SJCRH30 (cell line): ENCODE results near the gene ATXN7L2. TPM values are rescaled to one million over a fixed set of nuclear protein-coding genes. Genes with fewer than 3 reads are reported as not detected.
A peak's percentile ranks its signal among the peaks of the same experiment; 100 is the strongest.

Experiments used
- DNase-seq, 2 experiments: peaks; one replicate each; pipeline ENCODE4 v3.0.0-alpha.2; 2015 to 2020
- H3K27ac ChIP-seq: fragments of 250-450 bp; sonication (Bioruptor Pico); 2 replicates; pipeline ENCODE4 v1.5.1; 2020; ENCODE audit warnings: mild to moderate bottlenecking, moderate library complexity
- H3K27me3 ChIP-seq: fragments of 250-450 bp; sonication (Bioruptor Pico); 2 replicates; pipeline ENCODE4 v1.5.1; 2020; ENCODE audit warnings: mild to moderate bottlenecking, moderate library complexity
- H3K36me3 ChIP-seq: fragments of 250-450 bp; sonication (Bioruptor Pico); 2 replicates; pipeline ENCODE4 v1.5.1; 2020; ENCODE audit warnings: mild to moderate bottlenecking, moderate library complexity
- H3K4me1 ChIP-seq: fragments of 250-450 bp; sonication (Bioruptor Pico); 2 replicates; pipeline ENCODE4 v1.5.1; 2020; ENCODE audit warnings: mild to moderate bottlenecking, moderate library complexity
- H3K4me3 ChIP-seq: fragments of 250-450 bp; sonication (Bioruptor Pico); 2 replicates; pipeline ENCODE4 v1.5.1; 2020; ENCODE audit warnings: mild to moderate bottlenecking, moderate library complexity
- H3K9me3 ChIP-seq: fragments of 250-450 bp; sonication (Bioruptor Pico); replicated peaks from 2 replicates; pipeline ENCODE4 v1.5.1; 2020; ENCODE audit warnings: mild to moderate bottlenecking, moderate library complexity
- total RNA-seq: library from RNA; depleted of rRNA; stranded (reverse); fragments of >200 nt; shearing (Covaris generic); gene quantifications from 2 replicates; pipeline ENCODE4 v1.2.3, GENCODE V29; 2014; rRNA removed

Gene ATXN7L2
- total RNA-seq, 1 experiment from 2014 or later: 9.1 TPM

- Histone ChIP-seq H3K27me3 (no peaks in the 10 kb centered on the region), H3K4me3 (peak overlapping the region; percentile 34), H3K4me1 (peaks cover 59% of the 10 kb centered on the region), H3K9me3 (no peaks in the 10 kb centered on the region), H3K36me3 (no peaks in the 10 kb centered on the region), H3K27ac (peak overlapping the region; percentile 100)
- peak; percentile 71 to 81 for DNase-seq
These were observed 48.2 kb downstream of the ATXN7L2 start for GRCh38 chr1:109531826-109532364.

GRCh38 chr1:109532365-109533136 lies 48.8 kb downstream of the ATXN7L2 start:
- H3K9me3 ChIP-seq: no peaks in the 10 kb centered on the region
- peak overlapping the region; percentile 34 for H3K4me3 ChIP-seq
- H3K36me3 ChIP-seq: no peaks in the 10 kb centered on the region
- H3K4me1 ChIP-seq: peaks cover 56% of the 10 kb centered on the region
- peak; percentile 92 to 97 for DNase-seq
- no peaks in the 10 kb centered on the region for H3K27me3 ChIP-seq
- H3K27ac ChIP-seq: peak overlapping the region; percentile 100

GRCh38 chr1:109534307-109534858 lies 50.7 kb downstream of the ATXN7L2 start:
- H3K36me3 ChIP-seq: no peaks in the 10 kb centered on the region
- no peak overlapping the region for H3K27ac ChIP-seq
- no peaks in the 10 kb centered on the region for H3K9me3 ChIP-seq
- H3K4me1 ChIP-seq: peaks cover 38% of the 10 kb centered on the region
- H3K27me3 ChIP-seq: peaks cover 4% of the 10 kb centered on the region; the same call in 1 of the 2 replicates
- no peak for DNase-seq
- no peak overlapping the region for H3K4me3 ChIP-seq

GRCh38 chr1:109535481-109535880 lies 51.8 kb downstream of the ATXN7L2 start:
- no peaks in the 10 kb centered on the region for H3K36me3 ChIP-seq
- no peaks in the 10 kb centered on the region for H3K9me3 ChIP-seq
- no peak overlapping the region for H3K27ac ChIP-seq
- peaks cover 32% of the 10 kb centered on the region for H3K4me1 ChIP-seq
- H3K4me3 ChIP-seq: no peak overlapping the region
- peaks cover 12% of the 10 kb centered on the region for H3K27me3 ChIP-seq
- DNase-seq: no peak

- Histone ChIP-seq H3K9me3 (no peaks in the 10 kb centered on the region), H3K36me3 (no peaks in the 10 kb centered on the region), H3K4me3 (no peak overlapping the region), H3K27ac (no peak overlapping the region), H3K27me3 (peaks cover 12% of the 10 kb centered on the region), H3K4me1 (peaks cover 27% of the 10 kb centered on the region)
- peak; percentile 68 to 75 for DNase-seq
These were observed 52.3 kb downstream of the ATXN7L2 start for GRCh38 chr1:109535971-109536491.

GRCh38 chr1:109537450-109538178 lies 53.9 kb downstream of the ATXN7L2 start:
- Histone ChIP-seq H3K36me3 (no peaks in the 10 kb centered on the region), H3K4me1 (peaks cover 13% of the 10 kb centered on the region), H3K27me3 (peaks cover 16% of the 10 kb centered on the region), H3K4me3 (no peak overlapping the region), H3K9me3 (no peaks in the 10 kb centered on the region), H3K27ac (no peak overlapping the region)
- DNase-seq: no peak

GRCh38 chr1:109538827-109539555 lies 55.3 kb downstream of the ATXN7L2 start:
- Histone ChIP-seq H3K36me3 (no peaks in the 10 kb centered on the region), H3K27ac (no peak overlapping the region), H3K4me1 (peaks cover 13% of the 10 kb centered on the region), H3K4me3 (no peak overlapping the region), H3K9me3 (no peaks in the 10 kb centered on the region), H3K27me3 (peaks cover 16% of the 10 kb centered on the region)
- no peak for DNase-seq

GRCh38 chr1:109539676-109540075 lies 56.0 kb downstream of the ATXN7L2 start, which contains the start of gene GPR61:
GPR61 (plus strand) TSS chr1:109539872; CDS start chr1:109543023, 3,151 bp downstream.
- Histone ChIP-seq H3K9me3 (no peaks in the 10 kb centered on the region), H3K27me3 (peaks cover 16% of the 10 kb centered on the region), H3K4me3 (no peak within 1 kb of the TSS), H3K4me1 (peaks cover 13% of the 10 kb centered on the region), H3K36me3 (no peaks in the 10 kb centered on the region), H3K27ac (no peak within 1 kb of the TSS)
- no peak for DNase-seq

- peaks cover 5% of the 10 kb centered on the region; the same call in 1 of the 2 replicates for H3K4me1 ChIP-seq
- DNase-seq: no peak
- no peaks in the 10 kb centered on the region for H3K36me3 ChIP-seq
- no peak overlapping the region for H3K27ac ChIP-seq
- no peak overlapping the region for H3K4me3 ChIP-seq
- H3K9me3 ChIP-seq: no peaks in the 10 kb centered on the region
- H3K27me3 ChIP-seq: peaks cover 16% of the 10 kb centered on the region
These were observed 57.4 kb downstream of the ATXN7L2 start for GRCh38 chr1:109541102-109541501.

Other genes with a start within 250 kb of the ATXN7L2 start
- 2.6 and 4.0 TPM in 2 replicates for gene CELSR2, start 234.4 kb upstream of the ATXN7L2 start, total RNA-seq
- 67.5 and 73.2 TPM in 2 replicates for gene PSRC1, start 200.8 kb upstream of the ATXN7L2 start, total RNA-seq
- 5.8 and 5.9 TPM in 2 replicates for gene MYBPHL, start 176.9 kb upstream of the ATXN7L2 start, total RNA-seq
- 36.9 and 41.1 TPM in 2 replicates for gene SORT1, start 86.0 kb upstream of the ATXN7L2 start, total RNA-seq
- gene PSMA5, start 57.5 kb upstream of the ATXN7L2 start, total RNA-seq: 81.9 and 82.3 TPM in 2 replicates
- gene SYPL2, start 17.4 kb upstream of the ATXN7L2 start, total RNA-seq: 0.65 and 0.86 TPM in 2 replicates
- gene CYB561D1, start 10.2 kb downstream of the ATXN7L2 start, total RNA-seq: 8.4 and 9.7 TPM in 2 replicates
- gene AMIGO1, start 25.8 kb downstream of the ATXN7L2 start, total RNA-seq: 0.58 and 0.59 TPM in 2 replicates
- gene GPR61, start 56.0 kb downstream of the ATXN7L2 start, total RNA-seq: 0.20 and 0.57 TPM in 2 replicates
- gene GNAI3, start 64.7 kb downstream of the ATXN7L2 start, total RNA-seq: 12.2 and 13.4 TPM in 2 replicates
- gene GNAT2, start 135.7 kb downstream of the ATXN7L2 start, total RNA-seq: 0.08 and 0.24 TPM in 2 replicates
- 37.0 and 42.6 TPM in 2 replicates for gene AMPD2, start 135.9 kb downstream of the ATXN7L2 start, total RNA-seq
- 2.5 and 3.0 TPM in 2 replicates for gene GSTM4, start 172.2 kb downstream of the ATXN7L2 start, total RNA-seq
- gene GSTM2, start 184.2 kb downstream of the ATXN7L2 start, total RNA-seq: 3.4 and 5.9 TPM in 2 replicates
- not detected in 2 replicates for gene GSTM1, start 203.9 kb downstream of the ATXN7L2 start, total RNA-seq
- 0.02 TPM in 1 of 2 replicates, not detected in the other for gene GSTM5, start 228.3 kb downstream of the ATXN7L2 start, total RNA-seq